GM19467 (cell line): Measurements from ENCODE around the gene CSNK2A3.
"Not testable (repeated sequence)": the region's sequence is repeated elsewhere in the genome, so short reads cannot be mapped to it uniquely, and the experiment has no call there.

Source experiments
- ATAC-seq: cut with Tn5 transposase; IDR thresholded peaks from one replicate; pipeline ENCODE4 v1.9.1; 2021; ENCODE audit warnings: mild to moderate bottlenecking, moderate library complexity; ENCODE audit not compliant: unreplicated experiment

Gene CSNK2A3

GRCh38 chr11:11380883-11381282 is 27.8 kb upstream of the CSNK2A3 start:
- no peak for ATAC-seq

DNA sequence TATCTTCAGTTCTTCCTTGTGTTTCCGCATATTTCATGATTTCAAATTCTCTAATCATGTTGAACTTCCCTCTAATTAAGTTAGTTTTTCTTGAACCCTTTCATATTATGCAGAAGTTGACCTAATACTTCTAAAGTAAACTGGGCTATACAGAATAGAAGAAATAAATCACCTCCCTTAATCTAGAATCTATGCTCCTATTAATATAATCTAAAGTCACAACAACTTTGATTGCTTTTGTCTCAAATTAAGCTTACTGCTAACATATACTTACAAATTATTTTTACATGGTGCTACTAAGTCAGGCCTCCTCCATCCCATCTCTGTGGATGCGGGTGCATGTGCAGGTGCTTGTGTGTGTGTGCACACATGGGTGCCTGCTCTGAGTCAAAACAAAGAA is 27.3 kb upstream of the CSNK2A3 start:
- no peak for ATAC-seq

- ATAC-seq, result no peak
Observed at GRCh38 chr11:11379661-11380060, 26.6 kb upstream of the CSNK2A3 start.

- ATAC-seq, result no peak
Observed at GRCh38 chr11:11378184-11378940, 25.3 kb upstream of the CSNK2A3 start.

- peak; percentile 63 for ATAC-seq
Observed at GRCh38 chr11:11374358-11375148, 21.5 kb upstream of the CSNK2A3 start.

DNA sequence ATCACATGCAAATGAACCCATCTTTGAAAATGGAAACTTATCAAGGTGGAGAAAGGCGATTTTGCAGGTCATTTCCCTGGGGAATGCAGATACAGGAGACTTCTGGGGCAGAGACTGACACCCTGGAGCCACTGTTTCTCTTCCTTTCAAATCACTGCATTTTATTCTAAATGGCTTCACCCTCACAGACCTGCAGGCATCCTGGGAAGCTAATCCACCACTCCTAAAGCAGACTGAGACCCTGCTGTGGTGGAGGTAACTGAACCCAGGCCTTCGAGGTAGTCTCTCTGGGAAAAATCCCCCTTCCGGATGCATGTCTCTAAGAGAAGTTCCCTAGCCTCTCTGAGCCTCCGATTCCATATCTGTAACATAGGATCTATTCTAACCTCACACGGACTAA is 20.9 kb upstream of the CSNK2A3 start:
- no peak for ATAC-seq

GRCh38 chr11:11372461-11372860 is 19.4 kb upstream of the CSNK2A3 start:
- no peak for ATAC-seq

DNA sequence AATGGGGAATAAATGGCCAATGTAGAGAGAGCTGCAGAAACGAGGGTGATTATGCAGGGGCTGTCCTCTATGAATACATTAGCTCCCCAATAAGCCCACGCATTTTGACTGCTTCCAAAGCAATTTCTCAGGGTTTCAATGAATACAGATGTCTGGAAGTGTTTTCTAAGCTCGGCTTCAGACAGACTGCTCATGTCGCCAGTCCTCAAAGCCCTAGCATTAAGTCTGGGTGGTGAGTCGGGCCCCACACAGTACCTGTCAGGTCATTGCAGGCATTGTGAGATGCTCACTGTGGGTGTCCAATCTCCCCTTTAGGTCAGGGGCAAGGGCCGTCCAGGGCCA is 17.9 kb upstream of the CSNK2A3 start:
- ATAC-seq, result no peak

DNA sequence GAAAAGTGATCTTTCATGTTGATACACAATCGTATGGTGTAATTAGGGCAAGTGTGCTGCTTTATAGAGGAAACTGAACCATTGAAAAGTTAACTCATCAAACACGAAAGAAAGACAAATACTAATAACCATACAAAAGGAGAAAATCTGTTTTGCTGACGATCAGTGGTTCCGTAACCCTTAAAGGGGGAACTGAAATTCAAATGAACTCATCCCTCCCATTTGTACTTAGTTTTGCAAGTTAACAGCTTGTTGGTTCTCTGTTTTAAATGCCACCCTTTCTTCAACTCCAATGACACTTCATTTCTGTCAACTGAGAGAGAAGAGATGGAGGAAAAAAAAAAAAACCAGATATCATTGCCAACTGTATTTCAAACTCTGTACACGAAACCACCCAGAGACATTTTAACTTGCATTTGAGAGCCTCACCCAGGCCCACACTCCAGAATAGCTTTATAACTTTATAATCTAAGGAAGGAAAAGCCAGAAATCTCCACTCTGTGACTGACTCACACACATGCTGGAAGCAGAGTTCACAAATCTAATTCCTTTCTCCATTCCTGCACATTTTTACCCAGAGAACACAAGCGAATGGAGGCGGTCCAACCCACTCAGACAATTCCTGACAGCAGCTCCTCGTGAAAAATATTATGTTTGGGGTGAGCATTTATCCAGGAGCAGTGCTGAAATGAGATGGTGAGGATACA is 17.4 kb upstream of the CSNK2A3 start:
- ATAC-seq, result no peak

GRCh38 chr11:11366793-11367192 is 13.7 kb upstream of the CSNK2A3 start:
- no peak for ATAC-seq

DNA sequence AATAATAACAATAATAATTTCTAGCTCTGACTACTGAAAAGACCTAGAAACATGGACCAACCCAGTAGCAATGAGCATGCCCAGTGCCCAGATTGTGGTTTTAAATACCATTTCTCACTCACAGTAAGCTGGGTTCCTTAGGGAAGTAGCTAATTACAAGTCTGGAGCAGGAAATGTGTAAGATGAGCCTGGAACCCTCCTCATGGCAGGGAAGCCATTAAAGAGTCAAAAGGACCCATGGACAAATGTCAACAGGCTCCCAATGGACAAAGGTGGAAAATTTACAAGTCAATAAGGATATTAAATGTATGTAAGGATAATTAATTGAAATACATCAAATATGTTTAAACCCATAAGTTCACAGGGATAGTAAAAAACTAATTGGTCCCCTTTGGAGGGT is 10.6 kb upstream of the CSNK2A3 start:
- no peak for ATAC-seq

DNA sequence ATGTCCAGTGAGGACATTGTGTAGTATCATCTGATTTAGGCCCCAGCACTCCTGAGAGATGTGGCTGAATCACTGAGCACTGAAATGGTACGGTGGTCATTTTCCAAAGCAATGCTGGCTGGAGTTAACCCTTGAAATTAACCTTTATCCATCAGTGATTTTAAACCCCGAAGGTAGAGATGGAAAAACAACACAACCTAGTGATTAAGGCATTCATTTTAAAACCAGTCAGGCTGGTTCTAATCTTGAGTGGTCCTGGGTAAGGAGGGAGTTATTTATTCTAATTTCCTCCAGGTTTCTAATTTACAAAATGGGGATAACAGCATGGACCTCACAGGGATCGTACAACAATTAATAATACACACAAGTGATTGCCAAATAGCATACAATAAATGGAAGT is 6.6 kb upstream of the CSNK2A3 start:
- ATAC-seq, result no peak

DNA sequence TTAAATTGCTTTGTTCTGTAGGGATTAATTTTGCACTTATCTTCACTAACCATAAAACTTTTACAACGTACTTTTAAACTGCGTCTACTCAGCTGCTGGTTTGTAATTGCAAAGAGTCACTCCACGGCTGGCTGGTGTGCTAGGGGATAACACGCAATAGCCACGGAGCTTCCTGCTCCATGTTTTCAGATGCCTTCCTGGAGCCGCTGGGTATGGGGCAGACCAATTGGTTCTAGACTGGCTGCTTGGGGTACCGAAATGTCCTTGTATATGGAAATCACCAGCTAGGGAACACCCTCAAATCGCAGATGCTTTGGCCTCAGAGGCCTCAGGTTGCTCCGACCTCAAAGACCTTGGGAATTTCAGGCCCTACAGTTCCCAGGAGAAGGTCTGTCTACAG is 3.8 kb upstream of the CSNK2A3 start:
- ATAC-seq, result no peak

DNA sequence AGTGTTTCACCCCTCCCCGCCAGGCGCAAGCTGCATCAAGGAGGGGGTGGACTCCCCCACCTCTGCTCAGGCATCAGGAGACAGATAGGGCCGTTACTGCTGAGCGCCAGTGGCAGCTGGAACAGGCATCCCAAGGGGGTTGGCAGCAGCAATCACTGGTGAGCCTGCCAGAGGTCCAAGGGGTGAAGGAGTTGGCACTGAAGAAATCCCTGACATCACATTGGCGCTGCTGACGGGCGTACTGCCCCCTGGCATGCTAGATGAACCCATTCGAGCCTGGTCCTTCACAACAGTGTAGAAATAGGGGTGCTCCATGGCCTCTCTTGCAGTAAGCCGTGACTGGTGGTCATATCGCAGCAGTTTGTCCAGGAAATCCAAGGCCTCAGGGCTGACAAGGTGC is 1.2 kb downstream of the CSNK2A3 start:
- not testable (repeated sequence) for ATAC-seq

GRCh38 chr11:11351042-11351586 is 1.9 kb downstream of the CSNK2A3 start:
- no peak for ATAC-seq

DNA sequence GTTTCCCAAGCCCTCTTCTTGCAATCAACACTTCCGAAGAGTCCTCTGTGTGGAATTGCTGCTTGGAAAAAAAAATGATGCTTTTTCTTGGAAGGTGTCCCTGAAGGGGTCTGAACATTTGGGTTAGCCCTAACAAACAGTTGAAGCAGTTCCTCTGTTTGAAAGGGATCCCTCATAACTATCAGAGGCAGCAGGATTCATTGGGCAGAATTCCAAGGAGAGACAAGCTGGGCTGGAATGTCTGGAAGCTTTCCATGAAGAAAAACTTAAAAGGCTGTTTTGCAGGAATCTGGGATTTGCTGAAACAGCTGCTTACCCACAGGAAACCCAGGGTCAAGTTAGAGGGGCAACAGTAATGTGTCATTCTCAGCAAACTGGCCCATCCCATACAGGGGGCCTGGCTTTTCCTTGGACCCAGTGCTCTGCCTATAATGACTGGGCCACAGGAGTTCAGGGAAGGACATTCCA is 3.1 kb downstream of the CSNK2A3 start:
- ATAC-seq, result no peak

DNA sequence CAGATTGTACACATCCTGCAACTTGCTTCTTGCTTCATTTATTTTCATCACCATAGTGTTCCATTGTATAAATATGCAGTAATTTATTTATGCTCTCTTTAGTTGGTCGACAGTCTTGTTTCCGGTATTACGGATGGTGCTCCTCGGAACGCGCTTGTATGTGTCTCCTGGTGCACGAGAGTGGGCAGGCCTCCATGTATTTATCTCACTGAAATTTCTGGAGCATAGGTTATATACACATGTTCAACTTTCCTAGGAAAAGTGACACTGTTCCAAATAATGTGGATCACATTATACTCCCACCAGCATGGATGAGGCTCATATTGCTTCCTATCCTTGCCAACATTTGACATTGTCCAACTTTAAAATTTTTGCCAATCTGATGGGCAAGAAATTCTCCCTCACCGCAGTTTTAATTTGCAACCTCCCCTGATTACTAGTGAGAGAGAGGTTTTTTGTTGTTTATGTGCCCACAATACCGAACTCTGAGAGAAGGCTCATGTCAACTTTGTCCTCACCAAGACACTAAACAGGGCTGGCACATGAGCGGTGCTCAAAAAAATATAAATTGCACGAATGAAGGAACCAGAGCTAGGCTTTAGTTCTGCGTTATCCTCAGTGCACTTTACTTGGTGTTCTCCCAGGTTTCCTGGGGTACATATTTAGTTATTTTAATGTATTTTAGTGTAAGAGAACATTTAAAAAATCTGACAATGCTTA is 3.8 kb downstream of the CSNK2A3 start:
- ATAC-seq, result no peak

- no peak for ATAC-seq
Observed at GRCh38 chr11:11348303-11348702, 4.7 kb downstream of the CSNK2A3 start.

DNA sequence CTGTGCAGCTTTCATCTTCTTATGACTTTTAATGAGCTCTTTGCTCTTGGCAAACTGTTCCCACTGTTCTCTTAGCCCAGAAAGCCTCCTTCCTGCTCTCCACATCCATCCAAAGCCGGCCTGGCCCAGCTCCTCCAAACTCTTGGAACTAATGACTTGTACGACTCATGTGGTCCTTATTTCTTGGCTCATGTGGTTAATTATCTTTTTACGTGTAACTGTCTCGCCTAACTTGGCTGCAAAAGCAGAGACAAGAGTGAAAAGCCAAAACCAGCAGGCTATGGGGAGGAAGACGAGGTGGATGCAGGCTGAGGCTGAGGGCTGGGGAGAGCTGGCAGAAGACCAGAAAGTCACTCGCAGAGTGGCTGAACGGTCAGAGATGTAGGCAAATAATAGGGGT is 5.5 kb downstream of the CSNK2A3 start:
- ATAC-seq, result no peak

- no peak for ATAC-seq
Observed at GRCh38 chr11:11346303-11346702, 6.7 kb downstream of the CSNK2A3 start.

GRCh38 chr11:11345099-11345498 is 8.0 kb downstream of the CSNK2A3 start:
- ATAC-seq, result no peak
